ENCODE results near the gene CTRB1.
"Not testable (repeated sequence)": the region's sequence is repeated elsewhere in the genome, so short reads cannot be mapped to it uniquely, and the experiment has no call there.

Gene CTRB1

GRCh38 chr16:75217389-75217851 is 1.4 kb upstream of the CTRB1 start:
- no peak for TF ChIP-seq ZFX (IDR thresholded peaks at IDR 0.05)
- TF ChIP-seq, protein P1, sequence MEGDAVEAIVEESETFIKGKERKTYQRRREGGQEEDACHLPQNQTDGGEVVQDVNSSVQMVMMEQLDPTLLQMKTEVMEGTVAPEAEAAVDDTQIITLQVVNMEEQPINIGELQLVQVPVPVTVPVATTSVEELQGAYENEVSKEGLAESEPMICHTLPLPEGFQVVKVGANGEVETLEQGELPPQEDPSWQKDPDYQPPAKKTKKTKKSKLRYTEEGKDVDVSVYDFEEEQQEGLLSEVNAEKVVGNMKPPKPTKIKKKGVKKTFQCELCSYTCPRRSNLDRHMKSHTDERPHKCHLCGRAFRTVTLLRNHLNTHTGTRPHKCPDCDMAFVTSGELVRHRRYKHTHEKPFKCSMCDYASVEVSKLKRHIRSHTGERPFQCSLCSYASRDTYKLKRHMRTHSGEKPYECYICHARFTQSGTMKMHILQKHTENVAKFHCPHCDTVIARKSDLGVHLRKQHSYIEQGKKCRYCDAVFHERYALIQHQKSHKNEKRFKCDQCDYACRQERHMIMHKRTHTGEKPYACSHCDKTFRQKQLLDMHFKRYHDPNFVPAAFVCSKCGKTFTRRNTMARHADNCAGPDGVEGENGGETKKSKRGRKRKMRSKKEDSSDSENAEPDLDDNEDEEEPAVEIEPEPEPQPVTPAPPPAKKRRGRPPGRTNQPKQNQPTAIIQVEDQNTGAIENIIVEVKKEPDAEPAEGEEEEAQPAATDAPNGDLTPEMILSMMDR (conservative IDR thresholded peaks at IDR 0.05) = no peak
- no peak overlapping the region for H3K27ac ChIP-seq

- no peak overlapping the region for H3K27ac ChIP-seq
- no peak for TF ChIP-seq ZFX (IDR thresholded peaks at IDR 0.05)
- TF ChIP-seq, protein P1 (conservative IDR thresholded peaks at IDR 0.05) = no peak
Observed at GRCh38 chr16:75219088-75219487, 300 bp downstream of the CTRB1 start.

DNA sequence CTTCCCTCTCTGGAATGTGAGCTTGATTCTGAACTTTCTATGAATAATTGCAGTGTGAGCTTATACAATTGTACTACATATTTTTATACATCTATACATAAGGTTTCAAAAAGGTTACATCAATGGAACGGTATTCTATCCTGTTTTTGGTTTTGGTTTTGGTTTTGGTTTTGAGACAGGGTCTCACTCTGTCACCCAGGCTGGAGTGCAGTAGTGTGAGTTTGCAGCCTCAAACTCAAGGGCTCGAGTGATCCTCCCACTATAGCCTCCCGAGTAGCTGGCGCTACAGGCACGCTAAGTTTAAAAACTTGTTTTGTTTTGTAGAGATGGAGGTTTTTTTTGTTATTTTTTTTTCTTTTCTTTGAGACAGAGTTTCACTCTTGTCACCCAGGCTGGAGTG is 1.1 kb downstream of the CTRB1 start:
- H3K27ac ChIP-seq = no peak overlapping the region
- TF ChIP-seq, protein P1 (conservative IDR thresholded peaks at IDR 0.05) = no peak
- no peak for TF ChIP-seq ZFX (IDR thresholded peaks at IDR 0.05)

- no peak for TF ChIP-seq ZFX (IDR thresholded peaks at IDR 0.05)
- TF ChIP-seq, protein P1 (conservative IDR thresholded peaks at IDR 0.05) = no peak
- no peak overlapping the region for H3K27ac ChIP-seq
Observed at GRCh38 chr16:75222271-75222783, 3.5 kb downstream of the CTRB1 start.

DNA sequence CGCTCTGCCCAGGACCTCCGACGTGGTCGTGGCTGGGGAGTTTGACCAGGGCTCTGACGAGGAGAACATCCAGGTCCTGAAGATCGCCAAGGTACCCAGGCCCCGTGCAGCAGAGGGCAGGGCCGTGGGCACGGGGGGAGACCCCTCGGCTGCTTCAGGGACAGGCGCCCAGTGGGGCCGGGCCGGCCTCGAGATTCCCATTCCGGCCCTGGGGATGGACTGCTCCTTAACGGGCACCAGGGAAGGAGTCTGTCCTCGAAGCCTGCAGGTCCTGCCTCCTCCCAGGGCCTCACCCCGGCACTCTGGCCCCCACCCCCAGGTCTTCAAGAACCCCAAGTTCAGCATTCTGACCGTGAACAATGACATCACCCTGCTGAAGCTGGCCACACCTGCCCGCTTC is 4.3 kb downstream of the CTRB1 start:
- not testable (repeated sequence) for H3K27ac ChIP-seq

- TF ChIP-seq ZFX (IDR thresholded peaks at IDR 0.05) = no peak
- TF ChIP-seq, protein P1 (conservative IDR thresholded peaks at IDR 0.05) = no peak
- H3K27ac ChIP-seq = no peak overlapping the region
Observed at GRCh38 chr16:75224306-75225082, 5.7 kb downstream of the CTRB1 start.

DNA sequence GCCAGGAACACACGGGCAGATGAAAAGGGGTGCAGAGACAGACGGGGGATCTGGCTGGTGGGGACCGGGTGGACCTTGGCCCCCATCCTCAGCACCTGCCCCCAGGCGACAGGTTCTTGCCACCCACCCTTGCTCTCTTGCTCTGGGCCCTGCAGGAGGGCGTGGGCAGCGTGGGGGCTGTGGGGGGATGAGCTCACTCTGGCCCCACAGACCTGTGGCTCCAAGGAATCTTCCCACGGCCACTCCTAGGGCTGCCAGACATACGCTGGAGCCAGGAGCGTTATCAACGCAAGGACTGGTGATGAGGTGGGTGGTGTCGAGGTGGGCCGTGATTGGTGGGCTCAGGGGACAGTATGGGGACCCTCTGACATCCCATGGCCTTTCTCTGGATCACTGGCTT is 6.3 kb downstream of the CTRB1 start:
- H3K27ac ChIP-seq = no peak overlapping the region
- TF ChIP-seq, protein P1 (conservative IDR thresholded peaks at IDR 0.05) = no peak
- no peak for TF ChIP-seq ZFX (IDR thresholded peaks at IDR 0.05)
